ENCODE measurements around the gene GOLGA6A.

Gene GOLGA6A

GRCh38 chr15:74046275-74046674 is 36.1 kb downstream of the GOLGA6A start:
- TF ChIP-seq POLR2A (IDR thresholded peaks at IDR 0.05; ENCODE audit: extremely low read depth, insufficient read length) (no peak), MAX (IDR thresholded peaks at IDR 0.05; ENCODE audit: low read depth, low read length) (no peak), MYC (IDR thresholded peaks at IDR 0.05; ENCODE audit: low read depth, low read length) (no peak)
- TF ChIP-seq, protein P1, sequence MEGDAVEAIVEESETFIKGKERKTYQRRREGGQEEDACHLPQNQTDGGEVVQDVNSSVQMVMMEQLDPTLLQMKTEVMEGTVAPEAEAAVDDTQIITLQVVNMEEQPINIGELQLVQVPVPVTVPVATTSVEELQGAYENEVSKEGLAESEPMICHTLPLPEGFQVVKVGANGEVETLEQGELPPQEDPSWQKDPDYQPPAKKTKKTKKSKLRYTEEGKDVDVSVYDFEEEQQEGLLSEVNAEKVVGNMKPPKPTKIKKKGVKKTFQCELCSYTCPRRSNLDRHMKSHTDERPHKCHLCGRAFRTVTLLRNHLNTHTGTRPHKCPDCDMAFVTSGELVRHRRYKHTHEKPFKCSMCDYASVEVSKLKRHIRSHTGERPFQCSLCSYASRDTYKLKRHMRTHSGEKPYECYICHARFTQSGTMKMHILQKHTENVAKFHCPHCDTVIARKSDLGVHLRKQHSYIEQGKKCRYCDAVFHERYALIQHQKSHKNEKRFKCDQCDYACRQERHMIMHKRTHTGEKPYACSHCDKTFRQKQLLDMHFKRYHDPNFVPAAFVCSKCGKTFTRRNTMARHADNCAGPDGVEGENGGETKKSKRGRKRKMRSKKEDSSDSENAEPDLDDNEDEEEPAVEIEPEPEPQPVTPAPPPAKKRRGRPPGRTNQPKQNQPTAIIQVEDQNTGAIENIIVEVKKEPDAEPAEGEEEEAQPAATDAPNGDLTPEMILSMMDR (IDR thresholded peaks at IDR 0.05; ENCODE audit: low read depth, low read length) = no peak
- no peak for DNase-seq (ENCODE audit: low read depth)
- H3K4me3 ChIP-seq (ENCODE audit: low read depth, low read length) = no peak overlapping the region

- no peak for DNase-seq (ENCODE audit: low read depth)
- TF ChIP-seq MYC (IDR thresholded peaks at IDR 0.05; ENCODE audit: low read depth, low read length) (no peak), POLR2A (IDR thresholded peaks at IDR 0.05; ENCODE audit: extremely low read depth, insufficient read length) (no peak), MAX (IDR thresholded peaks at IDR 0.05; ENCODE audit: low read depth, low read length) (no peak)
- TF ChIP-seq, protein P1 (IDR thresholded peaks at IDR 0.05; ENCODE audit: low read depth, low read length) = no peak
- no peak overlapping the region for H3K4me3 ChIP-seq (ENCODE audit: low read depth, low read length)
Measured at GRCh38 chr15:74045636-74046274, 36.6 kb downstream of the GOLGA6A start.

GRCh38 chr15:74045184-74045583 is 37.2 kb downstream of the GOLGA6A start:
- no peak for DNase-seq (ENCODE audit: low read depth)
- TF ChIP-seq MAX (IDR thresholded peaks at IDR 0.05; ENCODE audit: low read depth, low read length) (no peak), POLR2A (IDR thresholded peaks at IDR 0.05; ENCODE audit: extremely low read depth, insufficient read length) (no peak), MYC (IDR thresholded peaks at IDR 0.05; ENCODE audit: low read depth, low read length) (no peak)
- TF ChIP-seq, protein P1 (IDR thresholded peaks at IDR 0.05; ENCODE audit: low read depth, low read length) = no peak
- no peak overlapping the region for H3K4me3 ChIP-seq (ENCODE audit: low read depth, low read length)

DNA sequence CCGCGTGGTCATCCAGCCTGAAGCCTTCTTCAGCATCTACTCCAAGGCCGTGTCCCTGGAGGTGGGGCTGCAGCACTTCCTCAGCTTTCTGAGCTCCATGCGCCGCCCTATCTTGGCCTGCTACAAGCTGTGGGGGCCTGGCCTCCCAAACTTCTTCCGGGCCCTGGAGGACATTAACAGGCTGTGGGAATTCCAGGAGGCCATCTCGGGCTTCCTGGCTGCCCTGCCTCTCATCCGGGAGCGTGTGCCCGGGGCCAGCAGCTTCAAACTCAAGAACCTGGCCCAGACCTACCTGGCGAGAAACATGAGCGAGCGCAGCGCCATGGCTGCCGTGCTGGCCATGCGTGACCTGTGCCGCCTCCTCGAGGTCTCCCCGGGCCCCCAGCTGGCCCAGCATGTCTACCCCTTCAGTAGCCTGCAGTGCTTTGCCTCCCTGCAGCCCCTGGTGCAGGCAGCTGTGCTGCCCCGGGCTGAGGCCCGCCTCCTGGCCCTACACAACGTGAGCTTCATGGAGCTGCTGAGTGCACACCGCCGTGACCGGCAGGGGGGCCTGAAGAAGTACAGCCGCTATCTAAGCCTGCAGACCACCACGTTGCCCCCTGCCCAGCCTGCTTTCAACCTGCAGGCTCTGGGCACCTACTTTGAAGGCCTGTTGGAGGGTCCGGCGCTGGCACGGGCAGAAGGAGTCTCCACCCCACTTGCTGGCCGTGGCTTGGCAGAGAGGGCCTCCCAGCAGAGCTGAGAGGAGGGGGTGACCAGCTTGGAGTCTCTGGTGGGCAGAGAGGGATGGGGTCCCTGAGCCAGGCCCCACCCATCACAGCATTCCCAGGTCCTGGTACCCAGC is 37.9 kb downstream of the GOLGA6A start:
- TF ChIP-seq POLR2A (IDR thresholded peaks at IDR 0.05; ENCODE audit: extremely low read depth, insufficient read length) = no peak
- TF ChIP-seq MAX (IDR thresholded peaks at IDR 0.05; ENCODE audit: low read depth, low read length) = no peak
- TF ChIP-seq, protein P1 (IDR thresholded peaks at IDR 0.05; ENCODE audit: low read depth, low read length) = no peak
- no peak for TF ChIP-seq MYC (IDR thresholded peaks at IDR 0.05; ENCODE audit: low read depth, low read length)
- H3K4me3 ChIP-seq (ENCODE audit: low read depth, low read length) = no peak overlapping the region
- no peak for DNase-seq (ENCODE audit: low read depth)

DNA sequence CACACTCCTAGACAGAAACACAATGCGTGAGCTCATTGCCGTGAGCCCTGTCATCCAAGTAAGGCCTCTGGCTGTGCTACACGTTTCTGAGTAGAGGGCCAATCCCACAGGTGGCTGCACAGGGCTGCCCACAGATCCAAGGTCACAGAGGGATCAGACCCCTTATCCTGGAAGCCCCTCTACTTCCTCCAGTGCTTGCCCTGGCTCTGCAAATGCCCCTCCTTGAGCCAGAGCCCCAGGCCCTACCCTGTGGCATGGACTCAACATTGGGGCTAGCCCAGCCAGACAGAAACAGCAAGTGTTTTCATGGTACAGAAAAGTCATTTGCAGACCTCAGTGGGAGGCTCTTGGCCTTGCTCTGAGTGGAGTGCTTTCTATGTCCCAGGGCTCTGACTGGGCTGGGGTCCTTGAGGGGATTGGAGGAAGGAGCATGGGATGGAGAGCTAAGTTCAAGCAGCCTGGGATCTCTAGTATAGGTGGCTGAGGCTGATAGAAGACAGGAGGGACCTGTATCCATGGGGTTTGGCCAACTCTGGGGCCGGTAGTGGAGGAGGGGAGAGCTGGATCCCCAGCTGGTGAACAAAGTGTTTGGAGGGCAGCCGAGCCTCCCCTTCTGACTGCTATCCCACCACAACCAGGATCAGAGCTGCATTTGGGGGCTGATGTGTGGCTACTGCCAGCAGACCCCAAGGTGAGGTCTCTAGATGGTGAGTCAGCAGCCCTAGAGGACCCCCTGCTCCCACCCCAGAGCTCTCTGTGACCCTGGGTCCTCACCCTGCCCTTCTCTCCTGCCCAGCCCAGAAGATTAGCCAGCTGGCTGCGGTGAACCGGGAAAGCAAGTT is 38.7 kb downstream of the GOLGA6A start:
- TF ChIP-seq MAX (IDR thresholded peaks at IDR 0.05; ENCODE audit: low read depth, low read length) = no peak
- TF ChIP-seq, protein P1 (IDR thresholded peaks at IDR 0.05; ENCODE audit: low read depth, low read length) = no peak
- TF ChIP-seq MYC (IDR thresholded peaks at IDR 0.05; ENCODE audit: low read depth, low read length) = no peak
- TF ChIP-seq POLR2A (IDR thresholded peaks at IDR 0.05; ENCODE audit: extremely low read depth, insufficient read length) = no peak

More for the DNA sequence above, 38.7 kb downstream of the GOLGA6A start:
- no peak overlapping the region for H3K4me3 ChIP-seq (ENCODE audit: low read depth, low read length)
- no peak for DNase-seq (ENCODE audit: low read depth)
